Upper lobe of left lung (tissue), 6 donors: Measurements from ENCODE around the gene CAMSAP1. TPM values are rescaled to one million over a fixed set of nuclear protein-coding genes. Genes with fewer than 3 reads are reported as not detected.

Experiments used
- ATAC-seq, 2 donors: fragments of 200-7000 bp; cut with Tn5 transposase; one replicate each; pipeline ENCODE4 v1.9.1; 2022; ENCODE audit warnings: mild to moderate bottlenecking in 2 of 2, moderate library complexity in 2 of 2; ENCODE audit not compliant: low FRiP score in 2 of 2
- DNase-seq, 2 donors: peaks; one replicate each; pipeline ENCODE4 v3.0.0-alpha.2; 2019 to 2020
- H3K27ac ChIP-seq, 4 donors: fragments of 200-600 bp; sonication (generic); one replicate each; pipeline ENCODE4 v1.5.1; 2016 to 2019
- H3K27me3 ChIP-seq, 4 donors: fragments of 200-600 bp; sonication (generic); one replicate each; pipeline ENCODE4 v1.5.1; 2017 to 2019
- H3K36me3 ChIP-seq, 4 donors: fragments of 200-600 bp; sonication (generic); one replicate each; pipeline ENCODE4 v1.5.1; 2016 to 2019
- H3K4me1 ChIP-seq, 4 donors: fragments of 200-600 bp; sonication (generic); one replicate each; pipeline ENCODE4 v1.5.1; 2018 to 2019
- H3K4me3 ChIP-seq, 4 donors: fragments of 200-600 bp; sonication (generic); one replicate each; pipeline ENCODE4 v1.5.1; 2017 to 2019; ENCODE audit warnings: mild to moderate bottlenecking in 2 of 4, moderate library complexity in 1 of 4
- H3K9me3 ChIP-seq, 4 donors: fragments of 200-600 bp; sonication (generic); one replicate each; pipeline ENCODE4 v1.5.1; 2018 to 2019
- EP300 ChIP-seq, 4 donors: sonication (generic); formaldehyde crosslinking; IDR thresholded peaks; one replicate each; pipeline ENCODE4 v1.5.1; 2017; ENCODE audit warnings: antibody characterized with exemption in 4 of 4, control low read depth in 2 of 4
- POLR2A ChIP-seq, 4 donors: fragments of 450-650 bp; IDR thresholded peaks; one replicate each; pipeline ENCODE4 v1.5.1; 2016 to 2017; ENCODE audit warnings: antibody characterized with exemption in 4 of 4, mild to moderate bottlenecking in 2 of 4
- POLR2AphosphoS5 ChIP-seq, 2 donors: sonication (generic); formaldehyde crosslinking; IDR thresholded peaks; one replicate each; pipeline ENCODE4 v1.5.1; 2017; ENCODE audit warnings: antibody characterized with exemption in 2 of 2
- WGBS, 2 donors: methylation state at CpG; one replicate each; pipeline ENCODE4 v1.1.5; 2017 to 2018; 5-methylcytosine and 5-hydroxymethylcytosine counted together
- total RNA-seq, 6 donors: library from RNA; depleted of rRNA in 4 of 6; stranded (reverse); fragments of >200 nt in 4 of 6; gene quantifications; one replicate each; pipeline versions ENCODE4 v1.1.0 to v1.2.1, GENCODE V29; 2016 to 2021
- TF ChIP-seq, protein P1 (sequence below), 6 experiments: fragments of 450-650 bp in 4 of 6; fragments of 200-600 bp in 2 of 6; sonication (generic) in 2 of 6; IDR thresholded peaks; one replicate each; pipeline ENCODE4 v1.5.1; 2016 to 2019; ENCODE audit warnings: antibody characterized with exemption in 6 of 6
- donor health status: DM: no; HTN: no; CAD: no; lungs with moderate emphysema.
- donor health status: DM: no; HTN: yes; CAD: no; lungs with severe emphysema.

Gene CAMSAP1
- total RNA-seq, 6 donors from 2014 or later = 29.9 to 39.7 (median 34.1) TPM

DNA sequence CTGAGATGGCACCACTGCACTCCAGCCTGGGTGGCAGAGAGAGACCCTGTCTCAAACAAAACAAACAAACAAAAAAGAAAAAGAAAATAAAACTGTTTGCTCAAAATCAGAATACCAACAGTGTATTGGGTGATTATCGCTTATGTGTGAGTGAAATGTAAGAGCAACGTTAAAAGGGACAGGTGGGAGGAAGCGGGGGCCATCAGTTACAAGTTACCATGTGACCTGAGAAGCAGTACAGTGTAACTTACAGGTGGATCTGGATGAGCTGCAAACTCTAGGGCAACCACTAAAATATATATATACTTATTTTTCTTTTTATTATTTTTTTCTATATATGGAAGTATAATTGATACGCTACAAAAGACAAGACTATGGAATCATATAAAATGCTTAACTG lies 112.0 kb downstream of the CAMSAP1 start:
- Histone ChIP-seq H3K4me1 (peaks cover 0 to 10% (median 6%) of the 10 kb centered on the region in 4 donors), H3K4me3 (no peak overlapping the region), H3K36me3 (no peaks in the 10 kb centered on the region), H3K27me3 (no peaks in the 10 kb centered on the region), H3K27ac (no peak overlapping the region), H3K9me3 (no peaks in the 10 kb centered on the region)
- 84 to 86% methylated on average over 4 of the region's 4 CpGs for WGBS, 2 donors
- TF ChIP-seq EP300 (IDR thresholded peaks at IDR 0.05) = no peak
- no peak for TF ChIP-seq POLR2A (IDR thresholded peaks at IDR 0.05)
- TF ChIP-seq POLR2AphosphoS5 (IDR thresholded peaks at IDR 0.05) = no peak
- TF ChIP-seq, protein P1, sequence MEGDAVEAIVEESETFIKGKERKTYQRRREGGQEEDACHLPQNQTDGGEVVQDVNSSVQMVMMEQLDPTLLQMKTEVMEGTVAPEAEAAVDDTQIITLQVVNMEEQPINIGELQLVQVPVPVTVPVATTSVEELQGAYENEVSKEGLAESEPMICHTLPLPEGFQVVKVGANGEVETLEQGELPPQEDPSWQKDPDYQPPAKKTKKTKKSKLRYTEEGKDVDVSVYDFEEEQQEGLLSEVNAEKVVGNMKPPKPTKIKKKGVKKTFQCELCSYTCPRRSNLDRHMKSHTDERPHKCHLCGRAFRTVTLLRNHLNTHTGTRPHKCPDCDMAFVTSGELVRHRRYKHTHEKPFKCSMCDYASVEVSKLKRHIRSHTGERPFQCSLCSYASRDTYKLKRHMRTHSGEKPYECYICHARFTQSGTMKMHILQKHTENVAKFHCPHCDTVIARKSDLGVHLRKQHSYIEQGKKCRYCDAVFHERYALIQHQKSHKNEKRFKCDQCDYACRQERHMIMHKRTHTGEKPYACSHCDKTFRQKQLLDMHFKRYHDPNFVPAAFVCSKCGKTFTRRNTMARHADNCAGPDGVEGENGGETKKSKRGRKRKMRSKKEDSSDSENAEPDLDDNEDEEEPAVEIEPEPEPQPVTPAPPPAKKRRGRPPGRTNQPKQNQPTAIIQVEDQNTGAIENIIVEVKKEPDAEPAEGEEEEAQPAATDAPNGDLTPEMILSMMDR (IDR thresholded peaks at IDR 0.05) = no peak
- DNase-seq (no peak), ATAC-seq (no peak)

DNA sequence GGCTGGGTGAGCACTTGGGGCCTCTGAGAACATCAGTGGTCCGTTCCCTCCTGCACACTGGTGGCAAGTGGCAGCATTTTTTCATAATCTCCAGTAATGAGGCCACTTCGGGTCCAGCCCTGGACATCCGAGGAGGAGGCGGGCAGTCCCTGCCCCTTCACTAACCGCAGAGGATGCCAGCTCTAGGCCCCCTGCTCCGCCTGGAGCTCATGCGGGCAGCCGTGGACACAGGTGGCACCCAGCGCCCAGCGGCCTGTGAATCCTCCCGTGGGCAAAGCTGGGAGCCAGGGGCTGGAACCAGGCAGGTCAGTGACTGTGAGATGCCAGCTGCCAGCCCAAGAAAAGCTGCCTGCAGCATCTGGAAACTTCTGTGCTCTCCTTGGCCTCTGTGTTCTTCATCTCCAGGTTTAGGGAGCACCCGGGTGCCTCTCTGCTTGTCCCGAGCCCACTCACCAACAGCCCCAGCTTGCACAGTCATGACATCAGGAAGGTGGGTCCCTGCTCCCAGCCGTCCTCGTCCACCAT lies 112.9 kb downstream of the CAMSAP1 start:
- peaks cover 0 to 10% (median 6%) of the 10 kb centered on the region in 4 donors for H3K4me1 ChIP-seq
- no peak overlapping the region for H3K27ac ChIP-seq
- H3K27me3 ChIP-seq = no peaks in the 10 kb centered on the region
- no peak overlapping the region for H3K4me3 ChIP-seq
- H3K9me3 ChIP-seq = no peaks in the 10 kb centered on the region
- TF ChIP-seq EP300 (IDR thresholded peaks at IDR 0.05) (no peak), POLR2A (IDR thresholded peaks at IDR 0.05) (no peak), POLR2AphosphoS5 (IDR thresholded peaks at IDR 0.05) (no peak)
- TF ChIP-seq, protein P1 (IDR thresholded peaks at IDR 0.05) = no peak
- ATAC-seq = no peak
- H3K36me3 ChIP-seq = no peaks in the 10 kb centered on the region
- 83 to 85% methylated on average over 4 to 15 of the region's 15 CpGs for WGBS, 2 donors
- peak in 1 of 2 donors; percentile 61 for DNase-seq

DNA sequence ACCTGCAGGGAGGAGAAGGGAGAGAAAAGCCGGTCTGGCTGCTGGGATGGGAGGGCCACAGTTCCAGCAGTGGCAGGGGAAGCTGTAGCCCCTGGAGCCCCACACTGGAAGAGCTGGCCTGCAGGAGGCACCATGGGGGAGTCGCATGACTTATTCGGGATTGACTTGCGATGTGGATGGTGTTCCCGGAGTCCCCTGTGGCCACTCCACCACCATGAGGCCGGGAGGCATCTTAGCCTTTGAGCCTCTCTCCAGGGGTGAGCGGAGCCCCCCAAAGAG lies 113.3 kb downstream of the CAMSAP1 start:
- H3K36me3 ChIP-seq = no peaks in the 10 kb centered on the region
- WGBS, 2 donors = 82 to 100% methylated on average over 2 to 6 of the region's 7 CpGs
- TF ChIP-seq POLR2AphosphoS5 (IDR thresholded peaks at IDR 0.05) (no peak), POLR2A (IDR thresholded peaks at IDR 0.05) (no peak), EP300 (IDR thresholded peaks at IDR 0.05) (no peak)
- TF ChIP-seq, protein P1 (IDR thresholded peaks at IDR 0.05) = no peak
- no peaks in the 10 kb centered on the region for H3K9me3 ChIP-seq
- H3K27me3 ChIP-seq = no peaks in the 10 kb centered on the region
- DNase-seq = no peak
- peaks cover 0 to 10% (median 6%) of the 10 kb centered on the region in 4 donors for H3K4me1 ChIP-seq
- no peak overlapping the region for H3K4me3 ChIP-seq
- ATAC-seq = no peak
- no peak overlapping the region for H3K27ac ChIP-seq

DNA sequence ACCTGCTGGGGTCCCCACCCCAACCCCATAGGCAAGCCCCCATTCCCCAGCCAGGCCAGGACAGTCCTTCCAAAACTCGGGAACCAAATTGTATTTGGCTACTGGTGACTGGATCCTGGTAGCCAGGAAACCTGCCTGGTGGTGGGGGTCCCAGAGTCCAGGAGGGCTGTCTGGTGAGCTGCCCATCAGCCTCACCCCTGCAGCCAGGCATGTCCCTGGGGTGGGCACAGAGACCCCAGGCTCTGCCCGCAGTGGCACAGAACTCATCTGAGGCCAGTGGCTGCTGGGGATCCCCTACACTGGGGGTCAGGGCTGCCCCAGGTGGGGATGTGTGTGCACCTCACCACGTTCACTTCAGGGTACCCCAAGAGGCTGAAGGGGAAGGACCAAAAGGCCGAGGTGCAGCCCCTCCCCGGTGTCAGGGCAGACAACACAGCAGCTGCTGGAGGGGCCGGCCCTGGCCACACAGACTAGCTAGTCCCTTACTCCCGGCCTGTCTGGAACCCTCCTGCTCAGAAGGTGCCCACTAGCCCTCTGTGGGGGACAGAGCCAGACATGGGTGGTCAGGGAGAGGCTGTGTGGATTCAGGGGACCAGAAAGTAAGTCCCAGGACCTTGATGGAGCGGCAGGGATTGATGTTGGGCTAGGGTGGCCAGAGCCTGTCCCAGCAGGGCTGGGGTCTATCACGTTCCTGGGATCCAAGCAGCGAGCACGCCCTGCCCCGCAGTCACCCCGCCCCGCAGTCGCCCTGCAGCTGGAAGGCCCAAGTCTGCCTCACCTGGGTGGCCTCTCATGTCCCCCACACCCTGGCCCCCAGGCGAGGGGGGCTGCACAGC lies 113.9 kb downstream of the CAMSAP1 start:
- Histone ChIP-seq H3K27me3 (no peaks in the 10 kb centered on the region), H3K9me3 (no peaks in the 10 kb centered on the region), H3K36me3 (no peaks in the 10 kb centered on the region), H3K4me3 (no peak overlapping the region), H3K4me1 (peaks cover 0 to 10% (median 6%) of the 10 kb centered on the region in 4 donors), H3K27ac (no peak overlapping the region)
- 79 to 87% methylated on average over 5 to 15 of the region's 16 CpGs for WGBS, 2 donors
- peak in 1 of 2 donors; percentile 76 for DNase-seq
- TF ChIP-seq POLR2AphosphoS5 (IDR thresholded peaks at IDR 0.05) = no peak
- ATAC-seq = no peak

DNA sequence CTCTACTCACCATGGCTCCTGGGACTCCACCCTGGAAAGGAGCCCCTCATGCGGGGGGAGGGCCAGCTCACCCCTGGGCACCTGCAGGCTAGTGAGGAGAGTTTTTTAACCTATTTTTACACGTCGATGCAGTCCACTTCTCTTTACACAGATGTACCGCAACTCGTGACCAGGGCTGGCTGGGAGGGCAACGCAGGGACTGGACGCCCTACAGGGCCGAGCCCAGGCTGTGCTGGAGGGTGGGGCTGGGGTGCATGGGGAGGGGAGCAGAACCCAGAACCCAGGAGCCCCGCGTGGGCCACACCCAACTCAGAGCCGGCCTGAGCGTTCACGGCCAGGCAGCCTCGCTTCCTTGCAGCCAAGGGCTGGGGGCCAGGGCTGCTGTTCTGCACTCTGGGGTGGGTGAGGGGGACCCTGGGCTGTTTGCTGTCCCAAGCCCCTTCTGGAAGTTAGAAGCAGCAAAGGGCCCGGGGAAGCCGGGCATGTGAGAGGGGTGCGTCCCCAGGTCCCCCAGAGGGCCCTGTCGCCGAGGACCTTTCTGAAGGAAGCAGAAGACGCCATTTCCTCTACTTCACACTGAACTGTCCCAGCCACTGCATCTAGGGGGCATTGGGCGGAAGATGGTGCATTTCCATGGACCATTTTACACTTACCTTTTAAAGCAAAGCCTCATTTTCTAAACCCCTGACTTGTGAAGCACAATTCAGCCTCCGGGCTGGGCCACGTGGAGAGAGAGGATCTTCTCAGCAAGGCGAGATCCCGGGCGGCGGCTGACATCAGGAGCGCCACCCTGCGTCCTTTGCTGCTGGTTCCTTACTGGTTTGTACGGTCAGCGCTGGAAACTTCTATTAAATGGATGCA lies 114.8 kb downstream of the CAMSAP1 start:
- no peak overlapping the region for H3K4me3 ChIP-seq
- peaks cover 0 to 3% (median under 1%) of the 10 kb centered on the region in 4 donors for H3K4me1 ChIP-seq
- no peaks in the 10 kb centered on the region for H3K36me3 ChIP-seq
- no peaks in the 10 kb centered on the region for H3K9me3 ChIP-seq
- no peak overlapping the region for H3K27ac ChIP-seq
- TF ChIP-seq EP300 (IDR thresholded peaks at IDR 0.05) (no peak), POLR2A (IDR thresholded peaks at IDR 0.05) (no peak), POLR2AphosphoS5 (IDR thresholded peaks at IDR 0.05) (no peak)
- TF ChIP-seq, protein P1 (IDR thresholded peaks at IDR 0.05) = no peak
- ATAC-seq (no peak), DNase-seq (peak in 1 of 2 donors; percentile 68)
- WGBS, 2 donors = 85 to 90% methylated on average over 23 to 29 of the region's 31 CpGs
- H3K27me3 ChIP-seq = no peaks in the 10 kb centered on the region
